DMS79 treated with DMSO at 0.1 percent for 48 hours (cell line): ENCODE measurements around the gene SLC16A10.
A peak's percentile ranks its signal among the peaks of the same experiment; 100 is the strongest.
"Not testable (repeated sequence)": the region's sequence is repeated elsewhere in the genome, so short reads cannot be mapped to it uniquely, and the experiment has no call there.

Experiments used
- DNase-seq: peaks from one replicate; lab custom pipeline; 2025; lab: John Stamatoyannopoulos, UW

The SLC16A10 gene

DNA sequence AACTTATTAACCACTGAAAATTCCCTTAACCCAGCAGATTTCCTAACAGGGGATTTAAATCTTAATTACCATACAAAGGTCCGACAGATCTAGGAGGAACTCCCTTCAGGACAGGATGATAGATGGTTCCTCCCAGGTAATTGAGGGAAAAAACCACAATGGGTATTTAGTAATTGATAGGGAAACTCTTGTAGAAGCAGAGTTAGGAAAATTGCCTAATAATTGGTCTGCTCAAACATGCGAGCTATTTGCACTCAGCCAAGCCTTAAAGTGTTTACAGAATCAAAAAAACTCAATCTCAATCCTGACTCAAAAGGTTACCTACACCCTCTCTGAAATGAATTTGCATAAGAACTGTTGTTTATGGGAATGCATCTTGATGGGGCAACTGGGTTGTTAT, 45.4 kb downstream of the SLC16A10 start:
- not testable (repeated sequence) for DNase-seq

DNA sequence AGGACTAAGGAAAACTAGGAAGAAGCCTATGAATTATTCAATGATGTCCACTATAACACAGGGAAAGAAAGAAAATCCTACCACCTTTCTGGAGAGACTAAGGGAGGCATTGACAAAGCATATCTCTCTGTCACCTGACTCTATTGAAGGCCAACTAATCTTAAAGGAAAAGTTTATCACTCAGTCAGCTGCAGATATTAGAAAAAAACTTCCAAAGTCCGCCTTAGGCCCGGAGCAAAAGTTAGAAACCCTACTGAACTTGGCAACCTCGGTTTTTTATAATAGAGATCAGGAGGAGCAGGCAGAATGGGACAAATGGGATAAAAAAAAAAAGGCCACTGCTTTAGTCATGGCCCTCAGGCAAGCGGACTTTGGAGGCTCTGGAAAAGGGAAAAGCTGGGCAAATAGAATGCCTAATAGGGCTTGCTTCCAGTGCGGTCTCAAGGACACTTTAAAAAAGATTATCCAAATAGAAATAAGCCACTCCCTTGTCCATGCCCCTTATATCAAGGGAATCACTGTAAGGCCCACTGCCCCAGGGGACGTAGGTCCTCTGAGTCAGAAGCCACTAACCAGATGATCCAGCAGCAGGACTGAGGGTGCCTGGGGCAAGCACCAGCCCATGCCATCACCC, 47.0 kb downstream of the SLC16A10 start:
- DNase-seq: not testable (repeated sequence)

DNA sequence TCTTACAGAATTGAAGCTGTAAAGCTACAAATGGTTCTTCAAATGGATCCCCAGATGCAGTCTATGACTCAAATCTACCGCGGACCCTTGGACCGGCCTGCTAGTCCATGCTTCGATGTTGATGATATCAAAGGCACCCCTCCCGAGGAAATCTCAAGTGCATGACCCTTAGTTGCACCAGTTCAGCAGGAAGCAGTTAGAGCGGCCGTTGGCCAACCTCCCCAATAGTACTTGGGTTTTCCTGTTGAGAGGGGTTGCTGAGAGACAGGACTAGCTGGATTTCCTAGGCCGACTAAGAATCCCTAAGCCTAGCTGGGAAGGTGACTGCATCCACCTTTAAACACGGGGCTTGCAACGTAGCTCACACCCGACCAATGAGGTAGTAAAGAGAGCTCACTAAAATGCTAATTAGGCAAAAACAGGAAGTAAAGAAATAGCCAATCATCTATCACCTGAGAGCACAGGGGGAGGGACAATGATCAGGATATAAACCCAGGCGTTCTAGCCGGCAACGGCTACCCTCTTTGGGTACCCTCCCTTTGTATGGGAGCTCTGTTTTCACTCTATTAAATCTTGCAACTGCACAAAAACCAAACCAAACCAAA, 50.3 kb downstream of the SLC16A10 start:
- DNase-seq: not testable (repeated sequence)

DNA sequence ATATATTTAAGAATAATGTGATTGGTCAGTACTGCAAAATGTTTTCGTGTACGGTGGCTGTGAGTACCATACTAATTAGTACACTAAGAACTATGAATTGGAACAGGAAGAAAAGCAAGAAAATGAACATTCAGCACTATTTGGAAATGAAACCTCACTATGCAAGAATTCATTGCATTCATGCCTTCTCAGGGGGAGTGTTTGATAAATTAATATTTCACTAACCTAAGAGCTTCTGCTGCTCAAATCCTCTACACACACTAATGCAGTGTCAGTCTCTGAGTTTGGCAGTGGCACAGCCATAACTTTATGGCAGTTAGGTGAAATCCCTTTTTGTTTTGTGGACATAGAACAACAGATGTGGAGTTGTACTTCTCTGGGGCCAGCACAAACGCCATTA, 60.1 kb downstream of the SLC16A10 start:
- DNase-seq: no peak

DNA sequence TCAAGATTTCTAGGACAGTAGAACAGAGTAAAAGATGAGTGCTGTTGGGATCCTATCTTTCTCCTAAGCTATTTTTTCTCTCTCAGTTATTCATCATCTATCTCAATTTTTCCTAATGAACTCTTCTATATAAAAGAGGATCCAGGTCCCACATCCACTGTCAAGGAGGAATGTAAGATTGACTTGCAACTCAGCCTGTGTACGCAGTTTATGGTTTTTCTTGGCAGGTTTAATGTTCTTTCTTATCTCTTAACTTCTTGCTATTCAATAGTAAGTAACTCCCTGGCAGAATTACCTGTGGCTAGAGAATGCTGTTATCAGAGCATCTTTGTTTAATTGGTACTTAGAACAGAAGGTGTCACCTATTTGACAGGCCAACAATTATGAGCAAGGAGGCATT, 60.8 kb downstream of the SLC16A10 start:
- no peak for DNase-seq

DNA sequence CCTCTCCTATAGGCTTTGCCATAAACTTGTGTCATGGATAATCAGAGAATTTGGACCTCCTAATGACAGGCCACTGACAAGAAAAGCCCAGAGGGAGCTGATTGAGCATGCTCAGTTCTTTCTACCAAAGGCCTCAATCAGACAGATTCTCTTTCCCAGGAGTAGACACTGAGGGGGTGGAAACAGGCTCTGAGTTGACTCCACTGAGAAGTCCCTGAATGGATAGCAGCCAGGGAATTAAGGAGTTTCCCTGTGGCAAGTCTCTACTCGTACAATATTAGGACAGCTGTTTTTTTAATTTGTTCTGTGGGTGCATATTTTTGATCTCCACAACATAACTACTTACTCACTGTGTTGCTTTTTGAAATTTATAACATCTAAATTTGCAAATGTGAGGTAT, 63.3 kb downstream of the SLC16A10 start:
- DNase-seq: no peak

DNA sequence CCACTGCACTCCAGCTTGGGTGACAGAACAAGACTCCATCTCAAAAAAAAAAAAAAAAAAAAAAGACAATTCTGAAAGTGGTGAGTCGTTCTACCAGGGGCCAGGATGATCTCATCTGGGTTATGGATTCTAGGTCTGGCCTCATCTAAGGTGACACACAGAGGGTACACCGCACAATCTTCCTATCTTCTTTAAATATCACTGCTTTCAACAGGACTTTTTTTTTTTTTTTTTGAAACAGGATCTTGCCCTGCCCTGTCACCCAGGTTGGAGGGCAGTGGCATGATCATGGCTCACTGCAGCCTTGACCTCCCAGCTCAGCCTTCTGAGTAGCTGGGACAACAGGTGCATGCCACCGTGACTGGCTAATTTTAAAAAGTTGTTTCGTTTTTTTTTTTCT, 67.7 kb downstream of the SLC16A10 start:
- DNase-seq: no peak

DNA sequence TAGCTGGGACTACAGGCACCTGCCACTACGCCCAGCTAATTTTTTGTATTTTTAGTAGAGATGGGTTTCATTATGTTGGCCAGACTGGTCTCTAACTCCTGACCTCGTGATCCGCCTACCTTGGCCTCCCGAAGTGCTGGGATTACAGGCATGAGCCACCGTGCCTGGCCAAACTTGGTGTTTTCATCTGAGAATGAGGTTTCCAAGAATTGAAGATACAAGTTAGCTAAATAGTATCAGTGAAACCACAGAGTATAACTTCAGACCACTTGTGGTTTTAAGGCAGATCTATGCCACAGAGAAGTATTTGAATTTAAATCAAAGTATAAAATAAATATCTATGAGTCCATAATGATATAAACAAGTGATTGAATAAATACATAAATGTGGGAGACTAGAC, 70.1 kb downstream of the SLC16A10 start:
- no peak for DNase-seq

DNA sequence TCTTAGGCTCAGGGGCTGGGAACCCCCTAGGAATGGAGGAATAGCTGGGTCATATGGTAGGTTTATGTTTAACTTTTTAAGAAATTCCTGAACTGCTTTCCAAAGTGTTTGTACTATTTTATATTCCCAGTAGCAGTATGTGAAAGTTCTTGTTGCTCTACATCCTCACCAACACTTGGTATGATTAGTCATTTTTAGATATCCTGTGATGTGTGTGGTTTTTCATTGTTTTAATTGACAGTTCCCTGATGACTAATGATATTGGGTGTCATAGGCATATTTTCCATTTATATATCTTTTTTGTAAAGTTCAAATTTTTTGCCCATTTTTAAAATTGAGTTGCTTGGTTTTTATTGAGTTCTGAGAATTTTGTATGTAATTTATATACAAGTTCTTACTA, 72.3 kb downstream of the SLC16A10 start:
- no peak for DNase-seq

DNA sequence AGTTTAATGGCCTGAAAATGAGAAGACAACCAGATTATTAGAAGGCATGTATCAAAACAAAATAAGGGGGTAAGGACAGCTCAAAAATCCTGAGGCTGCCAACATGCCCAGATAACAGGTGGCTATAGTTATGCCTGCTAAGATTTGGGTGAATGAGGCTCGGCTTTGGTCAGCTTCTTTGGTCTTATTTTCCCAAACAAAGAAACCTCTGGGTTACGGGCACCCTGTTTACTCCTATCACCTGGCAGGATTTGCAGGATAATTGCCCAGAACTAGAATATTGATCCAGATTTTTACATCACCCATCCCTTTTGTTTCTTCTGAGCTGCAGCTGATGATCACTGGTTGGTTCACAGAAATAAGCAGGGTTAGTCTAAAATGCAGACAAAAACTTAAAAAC, 74.3 kb downstream of the SLC16A10 start:
- DNase-seq: no peak

DNA sequence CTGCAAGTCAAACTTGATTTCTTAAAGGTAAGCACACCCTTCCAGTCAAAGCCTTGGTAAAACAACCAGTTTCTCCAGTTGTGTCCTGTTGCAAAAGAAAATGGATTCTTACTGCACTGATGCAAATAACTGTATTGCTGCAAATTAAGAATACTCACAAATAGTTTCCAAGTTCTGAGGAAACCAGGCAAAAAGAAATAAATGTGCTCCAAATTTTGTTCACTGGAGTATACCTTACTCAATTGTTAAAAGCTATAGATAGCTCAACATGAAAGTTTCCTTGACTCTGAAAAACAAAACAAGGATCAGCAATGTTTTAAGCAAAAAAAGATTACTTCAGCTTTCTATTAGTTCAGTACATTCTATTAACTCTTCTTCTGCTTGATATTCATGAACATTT, 75.2 kb downstream of the SLC16A10 start:
- peak; percentile 5 for DNase-seq

DNA sequence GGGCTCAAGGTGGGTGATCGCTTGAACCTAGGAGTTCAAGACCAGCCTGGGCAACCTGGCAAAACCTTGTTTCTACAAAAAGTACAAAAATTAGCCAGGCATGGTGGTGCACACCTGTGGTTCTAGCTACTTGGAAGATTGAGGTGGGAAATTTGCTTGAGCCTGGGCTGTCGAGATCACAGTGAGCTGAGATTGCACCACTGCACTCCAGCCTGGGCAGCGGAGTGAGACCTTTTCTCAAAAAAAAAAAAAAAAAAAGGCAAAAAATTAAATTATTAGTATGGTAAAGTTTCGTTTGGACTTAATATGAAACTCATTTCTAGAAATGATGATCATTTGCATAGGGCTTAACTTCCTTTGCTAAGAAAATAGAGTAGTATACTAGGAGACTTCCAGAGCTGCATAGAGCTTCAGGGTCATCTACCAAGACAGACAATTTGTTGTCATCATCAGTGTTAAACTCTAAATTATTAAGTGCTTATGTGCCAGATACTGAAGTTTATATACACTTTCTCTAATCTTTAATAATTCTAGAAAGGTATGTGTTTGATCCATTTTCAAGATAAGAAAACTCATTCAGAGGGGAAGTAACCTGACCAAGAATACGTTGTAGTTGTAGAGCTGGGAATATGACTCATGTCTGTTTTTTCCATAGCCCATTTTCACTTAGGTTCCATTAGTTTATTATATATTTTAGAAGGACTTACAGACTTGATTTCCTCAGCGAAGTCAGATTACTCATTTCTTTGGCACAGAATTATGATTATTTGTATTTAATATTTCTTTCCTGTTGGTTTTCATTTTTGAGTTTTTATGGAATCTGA, 84.5 kb downstream of the SLC16A10 start:
- no peak for DNase-seq

DNA sequence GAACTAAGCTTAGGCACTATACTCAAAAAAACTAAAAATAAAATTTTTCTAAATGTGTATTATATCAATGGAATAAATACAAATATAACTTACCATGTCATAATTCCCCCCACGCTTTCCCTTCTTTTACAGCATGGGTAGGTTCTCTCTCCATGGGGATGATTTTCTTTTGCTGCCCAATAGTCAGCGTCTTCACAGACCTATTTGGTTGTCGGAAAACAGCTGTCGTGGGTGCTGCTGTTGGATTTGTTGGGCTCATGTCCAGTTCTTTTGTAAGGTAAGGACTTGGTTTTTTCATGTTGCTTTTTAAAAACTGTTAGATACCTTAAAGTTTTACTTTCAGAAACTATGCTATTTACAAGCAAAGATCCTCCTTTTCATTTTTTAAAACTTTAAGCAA, 85.3 kb downstream of the SLC16A10 start:
- DNase-seq: no peak

DNA sequence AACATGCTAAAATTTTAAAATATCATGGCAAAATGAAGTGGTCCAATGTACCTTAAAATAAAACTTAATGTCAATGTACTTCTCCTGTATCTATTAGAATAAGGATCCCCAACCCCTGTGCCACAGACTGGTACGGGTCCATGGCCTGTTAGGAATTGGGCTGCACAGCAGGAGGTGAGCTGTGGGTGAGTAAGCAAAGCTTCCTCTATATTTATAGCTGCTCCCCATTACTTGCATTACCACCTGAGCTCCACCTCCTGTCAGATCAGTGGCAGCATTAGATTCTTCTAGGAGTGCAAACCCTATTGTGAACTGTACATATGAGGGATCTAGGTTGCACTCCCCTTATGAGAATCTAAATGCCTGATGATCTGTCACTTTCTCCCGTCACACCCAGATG, 86.0 kb downstream of the SLC16A10 start:
- no peak for DNase-seq

DNA sequence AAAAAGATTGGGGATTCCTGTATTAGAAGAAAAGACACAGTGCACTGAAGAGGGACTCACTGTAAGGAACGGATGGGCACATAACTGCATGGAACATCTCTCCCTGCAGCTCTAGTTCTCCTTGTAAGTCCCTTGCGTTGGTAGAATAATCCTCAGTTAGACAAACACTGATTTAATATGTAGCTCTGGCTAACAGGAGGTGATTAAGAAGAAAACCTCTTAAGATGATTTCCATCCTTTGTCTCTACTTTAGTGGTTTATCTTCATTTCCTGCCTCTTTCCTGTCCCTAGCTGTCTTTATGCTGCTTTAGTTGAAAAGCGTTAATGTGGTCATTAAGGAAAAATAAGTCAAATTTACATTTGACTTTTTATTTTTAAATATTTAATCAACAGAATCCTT, 86.6 kb downstream of the SLC16A10 start:
- DNase-seq: no peak

DNA sequence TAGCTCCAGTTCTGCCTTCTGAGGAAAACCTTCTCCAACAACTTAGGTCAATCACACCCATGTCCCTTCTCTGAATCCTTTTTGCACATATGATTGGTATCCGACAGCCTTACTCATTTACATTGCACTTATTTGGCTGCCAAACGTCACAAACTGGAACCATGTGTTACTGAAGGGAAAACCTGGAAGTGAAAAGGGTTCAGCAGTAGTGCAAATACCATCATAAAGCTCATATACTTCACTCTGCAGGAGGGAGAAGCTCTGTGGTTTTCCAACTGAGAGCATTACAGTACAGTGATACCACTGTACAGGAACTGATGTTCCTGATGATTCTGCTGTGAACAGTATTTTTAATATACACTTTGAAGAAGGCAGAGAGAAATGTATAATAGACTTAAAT, 87.8 kb downstream of the SLC16A10 start:
- DNase-seq: no peak

DNA sequence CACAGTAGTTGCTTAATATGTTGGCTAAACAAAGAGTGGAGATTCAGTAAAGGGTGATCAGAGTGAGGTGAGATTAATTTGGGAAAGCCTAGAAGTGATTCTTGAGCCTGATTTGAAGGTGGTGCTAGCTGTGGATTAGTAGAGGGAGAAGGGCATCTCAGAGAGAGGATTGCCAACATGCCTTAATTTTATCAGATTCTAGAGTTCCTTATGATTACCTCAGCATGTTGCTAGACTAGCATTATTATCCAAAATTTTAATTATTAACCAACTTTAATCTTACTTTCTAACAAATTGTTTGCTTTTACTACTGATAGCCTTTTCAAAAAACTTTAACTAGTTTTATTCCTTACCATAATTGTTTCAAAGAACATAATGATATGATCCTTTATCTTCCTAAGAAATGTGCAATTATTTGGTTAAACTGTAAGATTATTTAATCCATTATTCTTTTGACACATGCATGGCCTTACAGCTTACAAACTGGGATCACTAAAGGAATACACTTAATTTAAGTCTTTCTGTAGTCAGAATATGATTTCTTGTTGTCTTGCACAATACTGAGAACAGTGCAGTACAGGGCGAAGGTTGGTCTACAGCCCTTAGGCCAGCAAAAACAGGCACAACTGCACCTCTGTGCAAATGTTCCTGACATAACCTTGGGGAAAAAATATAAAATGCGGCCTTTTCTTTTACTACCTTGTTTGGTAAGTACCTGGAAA, 88.9 kb downstream of the SLC16A10 start:
- DNase-seq: no peak

DNA sequence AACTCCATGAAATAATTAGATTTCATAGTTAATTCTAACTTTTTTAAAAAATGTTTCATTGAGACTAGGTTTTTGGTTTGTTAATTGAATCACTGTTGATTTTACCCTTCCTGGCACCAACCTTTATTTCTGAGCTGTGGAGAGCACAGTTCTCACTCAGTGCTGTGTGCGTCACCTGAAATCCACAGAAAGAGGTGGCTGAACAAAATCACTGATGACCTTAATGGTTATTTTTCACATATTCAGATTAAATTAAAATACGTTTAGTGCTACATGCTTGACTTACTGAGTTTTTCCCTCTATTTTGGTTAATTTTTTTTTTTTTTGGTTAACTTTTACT, 89.4 kb downstream of the SLC16A10 start:
- DNase-seq: no peak

DNA sequence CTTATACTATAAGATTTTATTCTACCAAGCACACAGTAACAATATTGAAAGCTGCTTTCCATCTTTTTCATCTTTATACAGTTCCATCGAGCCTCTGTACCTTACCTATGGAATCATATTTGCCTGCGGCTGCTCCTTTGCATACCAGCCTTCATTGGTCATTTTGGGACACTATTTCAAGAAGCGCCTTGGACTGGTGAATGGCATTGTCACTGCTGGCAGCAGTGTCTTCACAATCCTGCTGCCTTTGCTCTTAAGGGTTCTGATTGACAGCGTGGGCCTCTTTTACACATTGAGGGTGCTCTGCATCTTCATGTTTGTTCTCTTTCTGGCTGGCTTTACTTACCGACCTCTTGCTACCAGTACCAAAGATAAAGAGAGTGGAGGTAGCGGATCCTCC, 89.8 kb downstream of the SLC16A10 start:
- DNase-seq: no peak

DNA sequence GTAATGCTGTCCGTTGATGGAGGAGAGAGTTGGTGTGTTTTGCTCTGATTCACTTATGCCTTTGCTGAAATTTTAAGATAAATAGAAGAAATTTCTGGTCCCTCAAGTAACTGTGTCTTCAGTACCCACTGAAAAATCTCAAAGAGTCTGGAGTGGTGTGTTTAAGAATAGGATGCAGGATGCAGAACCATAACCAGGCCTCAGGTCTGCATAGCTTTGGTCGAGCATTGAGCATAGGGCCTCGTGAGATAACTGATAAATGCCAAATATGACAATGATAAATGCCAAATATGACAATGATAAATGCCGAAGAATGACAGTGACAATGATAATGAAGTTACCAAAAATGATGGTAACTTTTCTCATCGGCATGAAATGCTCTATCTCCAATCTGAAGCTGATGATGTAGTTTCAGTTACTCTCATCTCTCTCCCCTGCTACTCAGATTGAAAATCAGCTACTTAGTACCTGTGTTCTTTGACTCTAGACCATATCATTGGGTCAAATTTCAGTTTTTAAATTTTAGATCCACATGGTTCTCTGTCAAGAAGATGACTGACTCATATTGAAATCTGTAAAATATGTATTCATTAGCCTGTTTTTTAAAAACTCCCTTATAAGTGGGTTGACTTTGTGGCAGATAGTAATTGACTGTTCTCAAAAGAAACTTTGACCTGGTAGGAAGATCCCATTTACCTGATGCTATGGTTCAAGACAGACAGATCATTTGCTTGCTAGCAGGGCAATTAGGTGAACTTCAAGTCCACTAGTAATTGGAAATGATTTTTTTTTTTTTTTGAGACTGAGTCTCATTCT, 96.6 kb downstream of the SLC16A10 start:
- DNase-seq: no peak

DNA sequence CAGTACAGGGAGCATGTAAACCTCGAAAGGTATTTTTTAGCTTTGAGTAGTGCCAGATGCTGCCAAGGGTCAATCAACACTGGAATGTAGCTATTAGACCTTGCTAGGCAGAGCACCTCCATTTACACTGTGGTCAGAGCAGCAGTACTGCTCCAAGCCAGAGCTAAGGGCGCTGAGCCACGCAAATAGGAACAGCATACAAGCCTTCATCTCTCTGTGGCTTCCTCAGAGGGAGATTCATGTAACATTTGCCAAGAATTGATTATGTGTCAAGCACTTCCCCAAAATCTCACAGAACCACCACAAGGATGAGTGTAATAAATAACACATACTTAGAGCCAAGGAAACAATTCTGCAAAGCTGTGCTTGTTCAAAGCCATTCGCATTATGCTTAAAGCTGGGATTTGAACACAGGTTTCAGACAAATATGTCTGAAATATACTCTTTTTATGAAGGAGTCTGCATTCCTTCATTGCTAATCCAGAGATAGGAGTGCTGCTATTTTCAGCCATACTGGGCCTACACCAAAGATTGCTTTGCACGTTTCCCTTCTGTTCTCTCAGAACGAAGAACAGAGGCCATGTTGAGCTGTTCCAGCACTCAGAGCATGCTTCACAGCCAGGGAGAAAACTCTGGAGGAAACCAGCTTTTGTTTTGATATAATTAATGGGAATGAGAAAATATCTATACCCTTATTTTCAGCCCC, 97.7 kb downstream of the SLC16A10 start:
- no peak for DNase-seq
